Adrenal gland (tissue), 12 donors: ENCODE results near the gene FBXW10. TPM values are rescaled to one million over a fixed set of nuclear protein-coding genes. Genes with fewer than 3 reads are reported as not detected.
"Not testable (repeated sequence)": the region's sequence is repeated elsewhere in the genome, so short reads cannot be mapped to it uniquely, and the experiment has no call there.

Experiments
- DNase-seq, 7 donors: peaks; one replicate each; pipeline ENCODE4 v3.0.0-alpha.2; 2019 to 2020
- H3K27ac ChIP-seq, 5 donors: fragments of 200-600 bp; sonication (generic) in 4 of 5; 1 replicate in 3 of 5; 2 replicates in 2 of 5; pipeline versions ENCODE4 v1.5.1 to v1.8.0; 2016 to 2020; ENCODE audit warnings: mild to moderate bottlenecking in 1 of 5
- H3K27me3 ChIP-seq: fragments of 200-600 bp; 2 replicates; pipeline ENCODE4 v1.8.0; 2021
- H3K36me3 ChIP-seq, 2 donors: fragments of 200-600 bp; replicated peaks in 1 of 2; 1 replicate in 1 of 2; 2 replicates in 1 of 2; pipeline versions ENCODE4 v1.5.1 to v1.8.0; 2018 to 2022
- H3K4me1 ChIP-seq, 2 donors: fragments of 200-600 bp; replicated peaks in 1 of 2; 1 replicate in 1 of 2; 2 replicates in 1 of 2; pipeline versions ENCODE4 v1.5.1 to v1.8.0; 2018 to 2021
- H3K4me3 ChIP-seq, 4 donors: fragments of 200-600 bp; sonication (generic) in 3 of 4; one replicate each; pipeline ENCODE4 v1.5.1; 2016 to 2018
- H3K9me3 ChIP-seq, 3 donors: fragments of 200-600 bp; sonication (generic) in 1 of 3; replicated peaks in 1 of 3; 1 replicate in 2 of 3; 2 replicates in 1 of 3; pipeline versions ENCODE4 v1.5.1 to v1.8.0; 2016 to 2021
- CTCF ChIP-seq, 6 experiments: fragments of 450-650 bp in 4 of 6; fragments of 200-600 bp in 2 of 6; sonication (generic) in 1 of 6; IDR thresholded peaks; 1 replicate in 5 of 6; 2 replicates in 1 of 6; pipeline versions ENCODE4 v1.5.1 to v1.8.0; 2016 to 2021; ENCODE audit warnings: antibody characterized with exemption in 6 of 6, mild to moderate bottlenecking in 2 of 6, moderate library complexity in 1 of 6
- POLR2A ChIP-seq, 2 donors: fragments of 450-650 bp; IDR thresholded peaks; one replicate each; pipeline ENCODE4 v1.6.1; 2017; ENCODE audit warnings: antibody characterized with exemption in 2 of 2, mild to moderate bottlenecking in 2 of 2, moderate library complexity in 1 of 2
- WGBS, 4 donors: extraction: QIAGEN DNeasy Blood & Tissue Kit in 2 of 4; methylation state at CpG; one replicate each; pipeline versions ENCODE4 v1.1.5 to v1.1.7; 2013 to 2017; 5-methylcytosine and 5-hydroxymethylcytosine counted together
- intact Hi-C, 2 donors: fragments of 100-400 bp; cut with DNase I; formaldehyde crosslinking; loops; one replicate each; pipeline versions ENCODE4 v1.14.1 to v1.15.0; 2022 to 2023
- polyA plus RNA-seq, 3 donors: library from polyadenylated mRNA; stranded (reverse); fragments of 200-250 nt in 2 of 3; fragments of 350-450 nt in 1 of 3; fragmentation: Illumina TruSeq in 1 of 3; extraction: RNeasy Lipid Tissue Mini Kit (QIAGEN cat#74804) in 1 of 3; gene quantifications; one replicate each; pipeline ENCODE4 v1.2.3, GENCODE V29; 2013 to 2014
- total RNA-seq, 9 donors: library from RNA; depleted of rRNA in 4 of 9; stranded (reverse); fragments of >200 nt in 4 of 9; fragments of 120-200 nt in 1 of 9; fragmentation: NEBNext Ultra II Directional in 1 of 9; extraction: Animal tissue kit (Norgen Biotek cat#: 25700) in 1 of 9; gene quantifications; one replicate each; pipeline versions ENCODE4 v1.1.0 to v1.2.4, GENCODE V29; 2013 to 2023
- donor health status: healthy with polysubstance abuse.
- donor health status: Bipolar disorder and iron deficiency.
- donor health status: DM: yes; HTN: yes; CAD: no.
- donor health status: DM: no; HTN: no; CAD: no.
- donor health status: DM: no; HTN: no; CAD: no.
- donor health status: DM: yes; HTN: yes; CAD: no.

The FBXW10 gene
- total and polyA plus RNA-seq, 12 donors, result 0.14 to 3.0 (median 0.97) TPM; not detected in 2

- intact Hi-C loops, H3K27me3 ChIP-seq, H3K9me3 ChIP-seq, H3K36me3 ChIP-seq, H3K4me1 ChIP-seq: not testable (repeated sequence)
- peak; percentile 75 to 92 for TF ChIP-seq POLR2A (IDR thresholded peaks at IDR 0.05)
- TF ChIP-seq CTCF (IDR thresholded peaks at IDR 0.05), result peak in 1 of 6 experiments; percentile 15
- WGBS, 4 donors, result 0 to 1% (median 1%) methylated on average over 9 to 52 of the region's 56 CpGs; no CpG with 5 or more reads in 1 of the 4 donors
- Histone ChIP-seq H3K27ac (peak within 1 kb of the TSS; percentile 39 to 88 (median 69)), H3K4me3 (peak within 1 kb of the TSS in 3 of 4 donors; percentile 33 to 61 (median 44))
- DNase-seq, result peak; percentile 97 to 99 (median 98)
These were observed 37.3 kb downstream of the FBXW10 start, which contains the start of gene TVP23B for GRCh38 chr17:18780991-18781718. Gene TVP23B, plus strand, starts transcription at chr17:18781183. Its CDS starts 111 bp downstream, at chr17:18781294.

GRCh38 chr17:18781805-18782204 is 38.0 kb downstream of the FBXW10 start:
- H3K9me3 ChIP-seq, H3K4me1 ChIP-seq, H3K27me3 ChIP-seq, DNase-seq, intact Hi-C loops, H3K36me3 ChIP-seq: not testable (repeated sequence)
- 3 to 11% (median 4%) methylated on average over 1 to 3 of the region's 5 CpGs; no CpG with 5 or more reads in 1 of the 4 donors for WGBS, 4 donors
- Histone ChIP-seq H3K27ac (peak overlapping the region in 2 of 5 donors; percentile 87 to 88), H3K4me3 (peak overlapping the region in 1 of 4 donors; percentile 61)

GRCh38 chr17:18785933-18786332 is 42.1 kb downstream of the FBXW10 start:
- intact Hi-C loops, result not testable (repeated sequence)
- WGBS, 4 donors, result 73 to 92% (median 89%) methylated on average over 1 of the region's 1 CpG

GRCh38 chr17:18786890-18787289 is 43.0 kb downstream of the FBXW10 start:
- intact Hi-C loops, H3K36me3 ChIP-seq, H3K4me3 ChIP-seq, DNase-seq, H3K4me1 ChIP-seq, H3K9me3 ChIP-seq, H3K27me3 ChIP-seq, H3K27ac ChIP-seq: not testable (repeated sequence)
- 85 to 96% (median 92%) methylated on average over 4 of the region's 5 CpGs for WGBS, 4 donors

More at GRCh38 chr17:18785933-18786332, 42.1 kb downstream of the FBXW10 start:
- not testable (repeated sequence) for H3K4me1 ChIP-seq, H3K36me3 ChIP-seq, H3K27ac ChIP-seq, H3K4me3 ChIP-seq, DNase-seq, H3K9me3 ChIP-seq, H3K27me3 ChIP-seq

- H3K27ac ChIP-seq, H3K27me3 ChIP-seq, H3K9me3 ChIP-seq, DNase-seq, H3K4me3 ChIP-seq, H3K4me1 ChIP-seq, H3K36me3 ChIP-seq, intact Hi-C loops: not testable (repeated sequence)
- 20 to 69% (median 49%) methylated on average over 1 of the region's 1 CpG for WGBS, 4 donors
These were observed 47.5 kb downstream of the FBXW10 start for GRCh38 chr17:18791402-18791801.

- H3K36me3 ChIP-seq, H3K27me3 ChIP-seq, intact Hi-C loops, H3K9me3 ChIP-seq, H3K4me3 ChIP-seq, H3K4me1 ChIP-seq, DNase-seq, H3K27ac ChIP-seq: not testable (repeated sequence)
- 48 to 64% (median 55%) methylated on average over 4 of the region's 4 CpGs for WGBS, 4 donors
These were observed 51.0 kb downstream of the FBXW10 start for GRCh38 chr17:18794841-18795240.

GRCh38 chr17:18796887-18797286 is 53.0 kb downstream of the FBXW10 start:
- intact Hi-C loops, H3K9me3 ChIP-seq, H3K4me3 ChIP-seq, DNase-seq, H3K27me3 ChIP-seq, H3K27ac ChIP-seq, H3K4me1 ChIP-seq: not testable (repeated sequence)
- H3K36me3 ChIP-seq, result peaks cover 0 to 13% of the 10 kb centered on the region in 2 donors

- DNase-seq, H3K9me3 ChIP-seq, intact Hi-C loops, H3K27me3 ChIP-seq, H3K27ac ChIP-seq, H3K4me3 ChIP-seq, H3K4me1 ChIP-seq: not testable (repeated sequence)
- WGBS, 4 donors, result 77 to 93% (median 83%) methylated on average over 5 to 7 of the region's 7 CpGs
- peaks cover 0 to 21% of the 10 kb centered on the region in 2 donors for H3K36me3 ChIP-seq
These were observed 59.8 kb downstream of the FBXW10 start for GRCh38 chr17:18803458-18804245.

GRCh38 chr17:18815924-18816323 is 72.1 kb downstream of the FBXW10 start:
- H3K4me3 ChIP-seq, H3K27ac ChIP-seq, H3K27me3 ChIP-seq, DNase-seq, intact Hi-C loops, H3K36me3 ChIP-seq, H3K4me1 ChIP-seq, H3K9me3 ChIP-seq: not testable (repeated sequence)
- WGBS, 4 donors, result 43 to 60% (median 48%) methylated on average over 3 of the region's 3 CpGs
